GM12891 (cell line): ENCODE results near the gene B3GALNT2.

Experiments
- PAX5 ChIP-seq: IDR thresholded peaks from 2 replicates; pipeline ENCODE4 v1.6.1; 2011; ENCODE audit warnings: low read length, moderate library complexity, mild to moderate bottlenecking; ENCODE audit not compliant: insufficient read depth, severe bottlenecking
- POLR2A ChIP-seq: IDR thresholded peaks from 2 replicates; pipeline ENCODE4 v1.6.1; 2011; ENCODE audit warnings: low read depth, low read length, control low read depth
- POLR2AphosphoS5 ChIP-seq: IDR thresholded peaks from 2 replicates; pipeline ENCODE4 v1.6.1; 2011; ENCODE audit warnings: low read depth, low read length, control low read depth
- SPI1 ChIP-seq: IDR thresholded peaks from 2 replicates; pipeline ENCODE4 v1.6.1; 2011; ENCODE audit warnings: low read depth, low read length, control low read depth
- TAF1 ChIP-seq: IDR thresholded peaks from 2 replicates; pipeline ENCODE4 v1.6.1; 2011; ENCODE audit warnings: low read depth, low read length, control low read depth

GRCh38 chr1:235402457-235403200 lies 101.6 kb downstream of the B3GALNT2 start:
- TF ChIP-seq TAF1, result no peak
- no peak for TF ChIP-seq POLR2A
- TF ChIP-seq POLR2AphosphoS5, result no peak
- TF ChIP-seq SPI1, result no peak
- no peak for TF ChIP-seq PAX5
